OCI-M2 (cell line): ENCODE data around the gene MPRIP.

ENCODE experiments used
- DNase-seq: peaks from one replicate; lab custom pipeline; 2025; ENCODE audit not compliant: unreplicated experiment; lab: John Stamatoyannopoulos, UW

The MPRIP gene

DNA sequence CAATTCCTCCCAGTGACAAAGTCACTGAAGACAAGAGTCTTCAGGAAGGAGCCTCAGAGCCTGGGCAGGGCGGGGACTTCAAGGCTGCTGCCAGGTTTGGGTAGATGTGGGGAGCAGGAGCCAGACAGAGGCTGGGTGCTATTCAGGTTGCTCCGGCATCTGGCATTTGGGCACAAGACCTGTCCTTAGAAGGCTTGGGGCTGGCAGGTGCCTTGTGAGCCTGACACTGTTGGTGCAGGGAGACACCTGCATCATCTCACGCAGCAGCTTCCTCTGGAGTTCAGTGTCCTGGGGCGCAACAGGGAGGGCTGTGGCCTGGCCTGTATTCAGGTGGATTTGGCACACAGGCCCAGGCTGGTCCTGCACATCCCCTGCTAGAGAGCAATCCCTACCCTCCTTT is 65.0 kb downstream of the MPRIP start:
- no peak for DNase-seq

- no peak for DNase-seq
Observed at GRCh38 chr17:17107891-17108431, 65.7 kb downstream of the MPRIP start.

- DNase-seq, result no peak
Observed at GRCh38 chr17:17108451-17109049, 66.3 kb downstream of the MPRIP start.

GRCh38 chr17:17109256-17109655 is 67.0 kb downstream of the MPRIP start:
- DNase-seq, result no peak

GRCh38 chr17:17109907-17110306 is 67.7 kb downstream of the MPRIP start:
- DNase-seq, result no peak

DNA sequence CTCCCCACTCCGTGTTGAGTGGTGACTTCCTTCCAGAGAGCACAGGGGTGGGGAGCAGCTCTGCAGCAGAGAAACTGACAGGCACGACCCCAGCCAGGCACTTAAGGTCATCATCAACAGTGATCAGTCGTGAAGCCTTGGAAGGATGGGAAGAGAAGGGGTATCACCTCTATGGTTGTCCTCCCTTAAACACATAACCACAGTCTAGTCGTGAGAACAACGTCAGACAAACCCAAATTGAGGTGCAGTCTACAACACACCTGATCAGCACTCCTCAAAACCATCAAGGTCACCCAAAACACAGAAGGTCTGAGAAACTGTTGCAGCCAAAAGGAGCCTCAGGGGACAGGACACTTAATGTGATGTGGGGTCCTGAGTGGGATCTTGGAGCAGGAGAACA is 68.3 kb downstream of the MPRIP start:
- no peak for DNase-seq

GRCh38 chr17:17111401-17112393 is 69.4 kb downstream of the MPRIP start:
- DNase-seq, result no peak

- DNase-seq, result no peak
Observed at GRCh38 chr17:17112628-17113200, 70.5 kb downstream of the MPRIP start.

DNA sequence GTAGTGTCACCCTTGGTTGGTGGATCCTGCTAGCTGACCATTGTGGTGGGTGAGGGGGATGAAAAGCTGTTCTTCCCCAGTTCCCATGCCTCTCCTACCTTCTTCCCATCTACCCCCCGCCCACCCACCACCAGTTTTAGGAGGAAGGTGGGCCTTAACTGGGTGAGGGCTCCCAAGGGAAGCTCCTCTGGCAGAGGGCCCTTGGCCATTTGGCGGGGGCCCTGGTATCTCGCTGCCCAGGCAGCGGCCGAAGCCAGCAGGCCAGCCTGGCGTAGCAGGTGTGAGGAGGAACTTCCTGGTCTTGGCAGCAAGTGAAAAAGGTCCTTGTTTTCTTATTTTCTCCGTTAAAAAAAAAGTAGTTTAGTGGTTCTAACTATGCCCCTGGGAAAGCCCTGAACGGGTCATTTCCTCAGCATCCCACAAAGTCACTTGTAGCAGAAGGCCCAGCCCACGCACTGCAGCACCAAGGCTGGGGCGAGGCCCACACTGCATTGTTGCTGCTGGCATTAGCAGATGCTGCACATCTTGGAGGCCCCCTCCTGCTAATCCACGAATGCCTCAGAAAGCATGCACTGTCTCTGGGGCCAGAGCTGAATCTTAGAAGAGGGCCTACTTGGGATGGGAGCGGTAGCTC is 72.5 kb downstream of the MPRIP start:
- no peak for DNase-seq

DNA sequence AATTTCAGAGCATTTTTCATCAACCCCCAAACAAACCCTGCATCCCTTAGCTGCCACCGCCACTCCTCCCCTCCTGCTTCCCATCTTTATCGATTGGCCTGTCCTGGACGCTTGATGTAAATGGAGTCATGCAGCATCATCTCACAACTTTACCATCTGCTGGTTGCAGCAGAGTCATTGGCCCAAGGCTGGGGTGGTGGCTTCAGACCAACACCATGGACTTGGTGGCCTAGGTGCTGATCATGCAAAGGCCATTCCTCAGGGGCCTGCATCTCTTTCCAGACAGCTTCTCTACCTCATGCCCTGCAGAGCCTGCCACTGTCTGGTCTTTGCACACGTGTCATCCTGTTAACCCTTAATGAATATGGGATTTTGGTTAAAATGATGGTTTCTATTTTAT is 73.4 kb downstream of the MPRIP start:
- no peak for DNase-seq

- DNase-seq, result no peak
Observed at GRCh38 chr17:17116406-17116805, 74.1 kb downstream of the MPRIP start.

DNA sequence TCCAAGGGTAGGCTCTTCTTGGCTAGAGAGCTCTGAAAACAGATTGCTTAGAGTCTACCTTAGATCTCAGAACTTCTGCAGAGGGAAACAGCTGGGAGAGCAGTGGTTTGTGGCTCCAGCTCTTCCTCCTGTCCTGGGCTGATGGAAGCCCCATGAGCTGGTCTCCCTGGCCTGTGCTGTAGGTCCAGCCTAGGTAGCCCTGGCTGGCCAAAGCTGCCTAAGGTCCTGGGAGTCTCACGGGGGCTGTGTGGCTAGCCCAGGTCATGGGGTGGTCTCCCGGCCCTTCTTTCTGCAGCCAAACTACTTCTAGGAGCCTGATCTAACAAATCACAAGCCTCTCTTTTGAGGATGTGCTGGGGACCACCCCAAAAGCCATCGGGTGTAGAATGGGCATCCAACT is 75.7 kb downstream of the MPRIP start:
- DNase-seq, result no peak

- DNase-seq, result no peak
Observed at GRCh38 chr17:17118399-17118798, 76.1 kb downstream of the MPRIP start.

GRCh38 chr17:17119106-17119505 is 76.8 kb downstream of the MPRIP start:
- DNase-seq, result no peak

GRCh38 chr17:17119533-17119932 is 77.3 kb downstream of the MPRIP start:
- no peak for DNase-seq

GRCh38 chr17:17120294-17120693 is 78.0 kb downstream of the MPRIP start:
- DNase-seq, result no peak

- DNase-seq, result no peak
Observed at GRCh38 chr17:17120701-17121100, 78.4 kb downstream of the MPRIP start.

DNA sequence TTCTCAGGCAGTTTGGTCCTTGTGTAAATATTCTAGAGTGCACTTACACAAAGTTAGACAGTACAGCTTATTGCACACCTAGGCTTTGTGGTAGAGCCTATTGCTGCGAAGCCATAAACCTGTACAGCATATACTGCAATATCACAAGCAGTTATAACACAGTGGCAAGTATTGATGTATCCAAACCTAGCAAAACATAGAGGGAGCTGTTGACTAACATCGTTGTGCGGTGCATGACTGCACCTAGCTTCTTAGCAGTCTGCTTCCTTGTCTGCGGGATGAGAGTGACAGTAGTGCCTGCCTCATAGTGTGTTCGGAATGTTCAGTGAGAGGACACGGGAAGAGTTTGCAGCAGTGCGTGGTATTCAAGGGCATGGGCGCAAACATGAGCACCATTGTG is 78.9 kb downstream of the MPRIP start:
- DNase-seq, result no peak

DNA sequence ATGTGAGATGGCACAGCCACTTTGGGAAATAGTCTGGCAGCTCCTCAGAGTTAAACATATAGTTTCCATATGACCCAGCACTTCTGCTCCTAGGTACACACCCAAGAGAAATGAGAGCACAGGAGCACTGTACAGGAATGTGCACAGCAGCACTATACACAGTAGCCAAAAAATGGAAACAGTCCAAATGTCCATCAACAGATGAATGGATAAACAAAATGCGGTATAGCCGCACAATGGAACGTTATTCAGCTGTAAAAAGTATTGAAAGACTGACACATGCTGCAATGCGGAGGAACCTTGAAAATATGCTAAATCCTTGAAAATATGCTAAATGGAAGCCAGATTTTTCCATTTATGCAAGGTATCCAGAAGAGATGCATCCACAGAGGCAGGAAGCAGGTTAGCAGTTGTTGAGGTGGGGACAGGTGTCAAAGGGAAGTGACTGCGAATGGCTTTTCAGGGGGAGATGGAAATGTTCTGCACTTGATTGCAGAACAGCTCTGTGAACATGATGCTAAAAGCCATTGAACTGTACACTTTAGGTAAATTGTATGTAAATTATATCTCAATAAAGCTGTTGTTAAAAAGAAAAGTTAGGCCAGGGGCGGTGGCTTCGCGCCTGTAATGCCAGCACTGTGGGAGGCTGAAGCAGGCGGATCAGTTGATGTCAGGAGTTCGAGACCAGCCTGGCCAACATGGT is 80.7 kb downstream of the MPRIP start:
- no peak for DNase-seq

GRCh38 chr17:17124341-17124740 is 82.1 kb downstream of the MPRIP start:
- DNase-seq, result no peak
